GM23248 (cell line): ENCODE results near the gene ST6GAL1. TPM values are rescaled to one million over a fixed set of nuclear protein-coding genes. Genes with fewer than 3 reads are reported as not detected.

ENCODE experiments used
- DNase-seq: peaks from one replicate; pipeline ENCODE4 v3.0.0-alpha.2; 2015
- H2AFZ ChIP-seq: fragments of 200-600 bp; sonication (generic); 2 replicates; pipeline ENCODE4 v1.6.1; 2016; ENCODE audit warnings: antibody characterized with exemption
- H3F3A ChIP-seq: fragments of 200-600 bp; sonication (generic); 2 replicates; pipeline ENCODE4 v1.6.1; 2016; ENCODE audit warnings: mild to moderate bottlenecking, antibody characterized with exemption, mixed run types; ENCODE audit not compliant: insufficient read depth
- H3K27ac ChIP-seq: fragments of 200-600 bp; sonication (generic); 2 replicates; pipeline ENCODE4 v1.5.1; 2016; ENCODE audit warnings: mild to moderate bottlenecking
- H3K27me3 ChIP-seq: fragments of 200-600 bp; sonication (generic); replicated peaks from 2 replicates; pipeline ENCODE4 v1.6.1; 2016; ENCODE audit warnings: mild to moderate bottlenecking; ENCODE audit not compliant: insufficient read depth
- H3K36me3 ChIP-seq: fragments of 200-600 bp; sonication (generic); 2 replicates; pipeline ENCODE4 v1.6.1; 2016; ENCODE audit warnings: low read depth, mild to moderate bottlenecking
- H3K4me1 ChIP-seq: fragments of 200-600 bp; sonication (generic); 2 replicates; pipeline ENCODE4 v1.6.1; 2016; ENCODE audit warnings: mild to moderate bottlenecking; ENCODE audit not compliant: insufficient read depth
- H3K4me2 ChIP-seq: fragments of 200-600 bp; sonication (generic); one replicate; pipeline ENCODE4 v1.6.1; 2016; ENCODE audit warnings: mild to moderate bottlenecking; ENCODE audit not compliant: unreplicated experiment
- H3K4me3 ChIP-seq: fragments of 200-600 bp; sonication (generic); 2 replicates; pipeline ENCODE4 v1.5.1; 2016; ENCODE audit warnings: mild to moderate bottlenecking
- H3K79me2 ChIP-seq: fragments of 200-600 bp; sonication (generic); 2 replicates; pipeline ENCODE4 v1.6.1; 2016; ENCODE audit warnings: mild to moderate bottlenecking; ENCODE audit not compliant: insufficient read depth
- H3K9ac ChIP-seq: fragments of 200-600 bp; sonication (generic); 2 replicates; pipeline ENCODE4 v1.6.1; 2016; ENCODE audit warnings: mild to moderate bottlenecking
- H3K9me2 ChIP-seq: fragments of 200-600 bp; sonication (generic); 2 replicates; pipeline ENCODE4 v1.6.1; 2016; ENCODE audit warnings: mixed run types, mild to moderate bottlenecking, moderate library complexity; ENCODE audit not compliant: insufficient read depth
- H3K9me3 ChIP-seq: fragments of 200-600 bp; sonication (generic); one replicate; pipeline ENCODE4 v1.6.1; 2017; ENCODE audit warnings: low read depth
- H4K20me1 ChIP-seq: fragments of 200-600 bp; sonication (generic); 2 replicates; pipeline ENCODE4 v1.6.0; 2016; ENCODE audit not compliant: insufficient read depth
- EZH2 ChIP-seq: fragments of 200-600 bp; sonication (generic); IDR thresholded peaks from 2 replicates; pipeline ENCODE4 v1.6.1; 2018; ENCODE audit warnings: antibody characterized with exemption, mild to moderate bottlenecking; ENCODE audit not compliant: insufficient read depth, poor library complexity, severe bottlenecking
- EZH2phosphoT487 ChIP-seq: fragments of 200-600 bp; sonication (generic); IDR thresholded peaks from 2 replicates; pipeline ENCODE4 v1.6.1; 2018; ENCODE audit warnings: antibody characterized with exemption, moderate library complexity, mild to moderate bottlenecking, low read depth; ENCODE audit not compliant: insufficient read depth
- WGBS, 2 experiments: methylation state at CpG; one replicate each; pipeline ENCODE4 v1.1.6; 2015 to 2017; ENCODE audit warnings: low lambda C conversion rate in 2 of 2, low coverage in 1 of 2; ENCODE audit errors: missing lambda C conversion rate in 2 of 2; 5-methylcytosine and 5-hydroxymethylcytosine counted together
- in situ Hi-C: fragments of 300-500 bp; cut with MboI; formaldehyde crosslinking; loops from 2 replicates; pipeline ENCODE4 v1.15.0; 2020
- polyA plus RNA-seq: library from polyadenylated mRNA; unstranded; fragments of >200 nt; fragmentation: Nextera tagmentation; extraction: Ambion mirVana; gene quantifications from 2 replicates; pipeline ENCODE4 v1.2.1, GENCODE V29; 2016
- total RNA-seq: library from RNA; depleted of rRNA; stranded (reverse); fragments of >200 nt; shearing (Covaris generic); gene quantifications from 2 replicates; pipeline ENCODE4 v1.2.3, GENCODE V29; 2014; rRNA removed

ST6GAL1 gene
- total and polyA plus RNA-seq, 2 experiments from 2014 or later, result 0.20 TPM; not detected in 1

DNA sequence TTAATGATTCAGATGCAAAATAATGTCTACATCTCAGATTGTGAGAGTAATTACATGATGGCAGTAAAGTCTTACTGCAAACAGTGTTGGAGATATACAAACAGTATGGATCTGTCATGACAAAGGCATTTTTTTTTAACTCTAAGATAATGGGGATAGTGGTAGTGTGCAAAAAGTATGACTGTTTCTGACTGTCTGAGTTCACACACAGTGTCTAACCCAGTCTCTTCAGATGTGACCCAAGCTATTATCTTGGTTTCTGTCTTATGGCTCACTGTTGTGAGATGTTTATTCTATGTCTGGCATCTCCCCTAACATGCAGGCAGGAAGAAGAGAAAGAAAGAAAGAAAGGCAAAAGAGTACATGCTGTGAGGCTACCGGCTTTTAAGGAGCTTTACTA, 191.9 kb downstream of the ST6GAL1 start:
- H3F3A ChIP-seq, result no peaks in the 10 kb centered on the region
- H3K36me3 ChIP-seq, result no peaks in the 10 kb centered on the region
- in situ Hi-C loops, result no loop called here
- no peaks in the 10 kb centered on the region for H3K9me2 ChIP-seq
- WGBS, 2 experiments, result 93 to 100% methylated on average over 1 of the region's 1 CpG
- H3K27ac ChIP-seq, result no peak overlapping the region
- no peak overlapping the region for H3K4me3 ChIP-seq
- peak; percentile 23 for DNase-seq
- H3K9me3 ChIP-seq, result no peaks in the 10 kb centered on the region
- H2AFZ ChIP-seq, result no peak overlapping the region
- H3K9ac ChIP-seq, result no peak overlapping the region
- no peaks in the 10 kb centered on the region for H3K4me1 ChIP-seq
- no peaks in the 10 kb centered on the region for H4K20me1 ChIP-seq
- no peaks in the 10 kb centered on the region for H3K27me3 ChIP-seq
- H3K4me2 ChIP-seq, result no peak overlapping the region
- no peaks in the 10 kb centered on the region for H3K79me2 ChIP-seq
- no peak for TF ChIP-seq EZH2
- TF ChIP-seq EZH2phosphoT487, result no peak

DNA sequence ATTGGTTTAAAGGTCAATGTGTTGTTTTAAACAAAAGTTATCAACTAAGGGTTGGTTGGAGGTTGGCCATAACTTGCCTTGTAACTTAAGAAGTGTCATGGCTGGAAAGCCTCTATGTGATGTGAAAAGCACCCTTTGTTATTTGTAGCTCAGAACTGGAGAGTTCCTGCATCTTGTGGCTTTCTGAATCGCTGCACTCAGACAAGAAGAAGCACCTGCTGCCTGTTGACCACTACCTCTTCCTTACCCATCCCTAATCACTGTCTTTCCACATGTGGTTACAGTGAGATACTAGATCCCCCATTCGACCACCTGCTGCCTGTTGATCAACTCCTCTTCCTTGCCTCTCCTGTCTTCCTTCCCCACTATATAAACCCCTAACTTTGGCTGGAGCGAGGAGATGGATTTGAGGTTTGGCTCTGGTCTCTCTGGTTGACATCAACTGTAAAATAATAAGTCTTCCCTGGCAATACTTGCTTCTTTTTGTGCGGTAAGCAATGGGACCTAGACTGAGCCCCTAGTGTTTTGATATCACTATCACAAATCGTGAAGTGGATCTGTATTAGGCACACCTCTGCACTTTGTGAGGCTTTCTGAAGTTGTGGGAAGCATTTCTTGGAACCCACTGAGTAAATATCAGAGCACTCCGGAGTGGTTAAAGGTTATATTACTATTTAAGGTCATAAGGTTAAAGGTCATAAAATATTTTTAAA, 195.1 kb downstream of the ST6GAL1 start:
- no peak overlapping the region for H2AFZ ChIP-seq
- no peaks in the 10 kb centered on the region for H3K4me1 ChIP-seq
- in situ Hi-C loops, result no loop called here
- H3K36me3 ChIP-seq, result no peaks in the 10 kb centered on the region
- no peak for DNase-seq
- no peaks in the 10 kb centered on the region for H3F3A ChIP-seq
- H3K4me2 ChIP-seq, result no peak overlapping the region
- H3K27ac ChIP-seq, result no peak overlapping the region
- WGBS, 2 experiments, result 95 to 96% methylated on average over 6 of the region's 6 CpGs
- H3K27me3 ChIP-seq, result no peaks in the 10 kb centered on the region
- H3K9me3 ChIP-seq, result no peaks in the 10 kb centered on the region
- TF ChIP-seq EZH2phosphoT487, result no peak
- TF ChIP-seq EZH2, result no peak
- no peak overlapping the region for H3K9ac ChIP-seq
- no peaks in the 10 kb centered on the region for H3K79me2 ChIP-seq
- no peaks in the 10 kb centered on the region for H3K9me2 ChIP-seq
- H4K20me1 ChIP-seq, result no peaks in the 10 kb centered on the region
- H3K4me3 ChIP-seq, result no peak overlapping the region

Other genes starting within 250 kb of the ST6GAL1 start
- gene KNG1, start 213.2 kb upstream of the ST6GAL1 start, total RNA-seq, result not detected in 2 replicates
- gene KNG1, start 213.2 kb upstream of the ST6GAL1 start, polyA plus RNA-seq, result not detected in 2 replicates
- gene EIF4A2, start 146.9 kb upstream of the ST6GAL1 start, total RNA-seq, result 426 and 469 TPM in 2 replicates
- gene EIF4A2, start 146.9 kb upstream of the ST6GAL1 start, polyA plus RNA-seq, result 122 TPM in 2 replicates
- gene RFC4, start 124.0 kb upstream of the ST6GAL1 start, total RNA-seq, result 12.0 and 16.2 TPM in 2 replicates
- gene RFC4, start 124.0 kb upstream of the ST6GAL1 start, polyA plus RNA-seq, result 22.1 and 22.8 TPM in 2 replicates
- gene ADIPOQ, start 87.8 kb upstream of the ST6GAL1 start, total RNA-seq, result not detected in 2 replicates
- gene ADIPOQ, start 87.8 kb upstream of the ST6GAL1 start, polyA plus RNA-seq, result not detected in 2 replicates
- gene RPL39L, start 209.0 kb downstream of the ST6GAL1 start, total RNA-seq, result 10.5 and 12.8 TPM in 2 replicates
- gene RPL39L, start 209.0 kb downstream of the ST6GAL1 start, polyA plus RNA-seq, result 21.8 and 22.0 TPM in 2 replicates